RWPE2 (cell line): Measurements from ENCODE around the gene ALCAM.

Experiments
- ATAC-seq: fragments of 200-7000 bp; cut with Tn5 transposase; 3 replicates; pipeline ENCODE4 v1.9.1; 2021; ENCODE audit warnings: low read depth
- DNase-seq: peaks from one replicate; pipeline ENCODE4 v3.0.0-alpha.2; 2020; ENCODE audit warnings: low spot score
- H3K27ac ChIP-seq: fragments of 450-650 bp; 2 replicates; pipeline ENCODE4 v1.5.1; 2017; ENCODE audit warnings: mild to moderate bottlenecking; ENCODE audit not compliant: poor library complexity, severe bottlenecking
- H3K27me3 ChIP-seq: fragments of 250-450 bp; sonication (Bioruptor Pico); 2 replicates; pipeline ENCODE4 v1.5.1; 2021; ENCODE audit warnings: mild to moderate bottlenecking, moderate library complexity; ENCODE audit not compliant: insufficient read depth, poor library complexity, severe bottlenecking
- H3K36me3 ChIP-seq: fragments of 250-450 bp; sonication (Bioruptor Pico); 2 replicates; pipeline ENCODE4 v1.5.1; 2020; ENCODE audit warnings: low read depth, mild to moderate bottlenecking, moderate library complexity
- H3K4me1 ChIP-seq: fragments of 250-450 bp; sonication (Bioruptor Pico); 2 replicates; pipeline ENCODE4 v1.5.1; 2021; ENCODE audit warnings: mild to moderate bottlenecking, moderate library complexity; ENCODE audit not compliant: insufficient read depth, poor library complexity, severe bottlenecking
- H3K4me3 ChIP-seq: fragments of 250-450 bp; sonication (Bioruptor Pico); 2 replicates; pipeline ENCODE4 v1.5.1; 2021; ENCODE audit warnings: mild to moderate bottlenecking, moderate library complexity; ENCODE audit not compliant: severe bottlenecking
- H3K9me3 ChIP-seq: fragments of 250-450 bp; sonication (Bioruptor Pico); 2 replicates; pipeline ENCODE4 v1.5.1; 2021; ENCODE audit warnings: mild to moderate bottlenecking, moderate library complexity; ENCODE audit not compliant: severe bottlenecking
- CTCF ChIP-seq: fragments of 450-650 bp; IDR thresholded peaks from one replicate; pipeline ENCODE4 v1.5.1; 2017; ENCODE audit warnings: mild to moderate bottlenecking, moderate library complexity; ENCODE audit not compliant: poor library complexity, severe bottlenecking

The ALCAM gene

DNA sequence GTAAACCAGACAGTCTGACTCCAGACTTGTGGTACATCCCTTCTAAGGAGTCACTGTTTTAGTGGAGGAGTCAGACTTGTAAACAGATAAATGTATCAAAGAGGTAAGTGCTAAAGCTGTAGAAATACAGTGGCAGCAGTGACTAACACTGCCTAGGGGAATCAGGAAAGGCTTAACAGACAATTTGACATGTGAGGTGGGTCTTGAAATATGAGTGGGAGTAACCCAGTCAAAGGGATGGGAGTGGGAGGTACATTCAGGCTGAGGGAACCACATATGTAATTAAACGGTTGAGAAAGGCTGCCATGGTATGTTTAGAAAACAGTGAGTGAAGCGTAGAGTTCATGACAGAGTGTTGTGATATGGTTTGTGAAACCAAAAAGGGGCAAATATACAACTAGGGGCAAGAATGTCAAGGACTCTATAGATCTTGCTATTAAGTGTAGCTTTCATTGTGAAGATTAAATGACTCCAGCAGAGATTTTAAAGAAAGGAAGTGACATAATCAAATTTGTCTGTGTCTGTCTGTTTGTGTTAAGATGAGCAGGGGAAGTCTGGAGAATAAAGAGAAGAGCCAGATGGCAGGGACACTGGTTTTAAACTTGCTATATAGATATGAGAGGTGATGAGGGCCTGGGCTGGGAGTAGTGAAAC lies 11.2 kb upstream of the ALCAM start:
- Histone ChIP-seq H3K27me3 (no peaks in the 10 kb centered on the region), H3K9me3 (no peaks in the 10 kb centered on the region), H3K4me3 (no peak overlapping the region), H3K4me1 (peaks cover 56% of the 10 kb centered on the region), H3K27ac (peak overlapping the region; percentile 59), H3K36me3 (no peaks in the 10 kb centered on the region)
- peak; percentile 63 for ATAC-seq
- no peak for DNase-seq
- no peak for TF ChIP-seq CTCF

- H3K36me3 ChIP-seq = no peaks in the 10 kb centered on the region
- DNase-seq = no peak
- no peak for TF ChIP-seq CTCF
- no peaks in the 10 kb centered on the region for H3K27me3 ChIP-seq
- H3K4me1 ChIP-seq = peaks cover 62% of the 10 kb centered on the region
- no peak overlapping the region for H3K4me3 ChIP-seq
- H3K27ac ChIP-seq = peak overlapping the region; percentile 59
- no peaks in the 10 kb centered on the region for H3K9me3 ChIP-seq
- ATAC-seq = no peak
Observed at GRCh38 chr3:105356396-105356795, 10.3 kb upstream of the ALCAM start.

DNA sequence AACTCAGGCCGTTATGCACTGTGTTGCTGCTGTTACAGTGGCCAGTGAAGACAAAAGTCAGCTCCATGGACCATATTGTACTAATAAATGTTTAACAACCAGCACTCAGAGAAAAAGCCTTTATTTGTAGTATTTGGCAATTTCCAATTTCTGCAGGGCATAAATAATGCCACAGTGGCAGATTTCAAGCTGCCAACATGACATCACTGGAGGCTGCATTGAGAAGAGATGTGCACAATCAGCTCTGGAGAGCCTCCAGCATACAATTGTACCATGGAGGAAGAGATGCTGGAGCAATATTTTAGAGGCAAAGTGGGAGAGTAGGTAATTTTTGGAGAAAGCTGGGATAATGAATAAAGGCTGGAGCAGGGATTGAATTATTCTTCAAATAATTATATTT lies 9.7 kb upstream of the ALCAM start:
- Histone ChIP-seq H3K36me3 (no peaks in the 10 kb centered on the region), H3K27ac (no peak overlapping the region), H3K27me3 (no peaks in the 10 kb centered on the region), H3K4me1 (peaks cover 62% of the 10 kb centered on the region), H3K4me3 (no peak overlapping the region), H3K9me3 (no peaks in the 10 kb centered on the region)
- TF ChIP-seq CTCF = no peak
- DNase-seq (no peak), ATAC-seq (no peak)

- peak; percentile 30; the same call in 1 of the 3 replicates for ATAC-seq
Observed at GRCh38 chr3:105359098-105359762, 7.5 kb upstream of the ALCAM start.

More at GRCh38 chr3:105359098-105359762, 7.5 kb upstream of the ALCAM start:
- Histone ChIP-seq H3K9me3 (no peaks in the 10 kb centered on the region), H3K4me3 (no peak overlapping the region), H3K36me3 (no peaks in the 10 kb centered on the region), H3K4me1 (peaks cover 68% of the 10 kb centered on the region), H3K27ac (peak overlapping the region; percentile 98), H3K27me3 (no peaks in the 10 kb centered on the region)
- DNase-seq = no peak
- TF ChIP-seq CTCF = no peak
